ENCODE results near the gene POLR1D.
"Not testable (repeated sequence)": the region's sequence is repeated elsewhere in the genome, so short reads cannot be mapped to it uniquely, and the experiment has no call there.

DNA sequence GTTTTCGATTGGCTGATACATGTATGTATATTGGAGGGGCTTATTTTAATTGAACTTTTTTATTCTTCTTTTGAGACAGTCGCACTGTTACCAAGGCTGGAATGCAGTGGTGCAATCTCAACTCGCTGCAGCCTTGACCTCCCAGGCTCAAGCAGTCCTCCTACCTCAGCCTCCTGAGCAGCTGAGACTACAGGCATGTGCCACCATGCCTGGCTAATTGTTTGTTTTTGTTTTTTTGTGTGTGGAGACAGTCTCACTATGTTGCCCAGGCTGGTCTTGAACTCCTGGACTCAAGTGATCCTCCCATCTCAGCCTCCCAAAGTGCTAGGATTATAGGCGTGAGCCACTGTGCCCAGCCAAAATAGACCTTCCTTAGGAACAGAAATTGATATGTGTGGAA is 7.1 kb downstream of the POLR1D start:
- not testable (repeated sequence) for TF ChIP-seq EZH2phosphoT487, EZH2 (IDR thresholded peaks at IDR 0.05)
- TF ChIP-seq, protein P1, sequence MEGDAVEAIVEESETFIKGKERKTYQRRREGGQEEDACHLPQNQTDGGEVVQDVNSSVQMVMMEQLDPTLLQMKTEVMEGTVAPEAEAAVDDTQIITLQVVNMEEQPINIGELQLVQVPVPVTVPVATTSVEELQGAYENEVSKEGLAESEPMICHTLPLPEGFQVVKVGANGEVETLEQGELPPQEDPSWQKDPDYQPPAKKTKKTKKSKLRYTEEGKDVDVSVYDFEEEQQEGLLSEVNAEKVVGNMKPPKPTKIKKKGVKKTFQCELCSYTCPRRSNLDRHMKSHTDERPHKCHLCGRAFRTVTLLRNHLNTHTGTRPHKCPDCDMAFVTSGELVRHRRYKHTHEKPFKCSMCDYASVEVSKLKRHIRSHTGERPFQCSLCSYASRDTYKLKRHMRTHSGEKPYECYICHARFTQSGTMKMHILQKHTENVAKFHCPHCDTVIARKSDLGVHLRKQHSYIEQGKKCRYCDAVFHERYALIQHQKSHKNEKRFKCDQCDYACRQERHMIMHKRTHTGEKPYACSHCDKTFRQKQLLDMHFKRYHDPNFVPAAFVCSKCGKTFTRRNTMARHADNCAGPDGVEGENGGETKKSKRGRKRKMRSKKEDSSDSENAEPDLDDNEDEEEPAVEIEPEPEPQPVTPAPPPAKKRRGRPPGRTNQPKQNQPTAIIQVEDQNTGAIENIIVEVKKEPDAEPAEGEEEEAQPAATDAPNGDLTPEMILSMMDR (IDR thresholded peaks at IDR 0.05) = not testable (repeated sequence)
